NCI-H1417 (cell line): ENCODE data around the gene TRAF7.
A peak's percentile ranks its signal among the peaks of the same experiment; 100 is the strongest.
"Not testable (repeated sequence)": the region's sequence is repeated elsewhere in the genome, so short reads cannot be mapped to it uniquely, and the experiment has no call there.

Experiments
- DNase-seq, 3 experiments: peaks; one replicate each; lab custom pipeline; 2025; lab: John Stamatoyannopoulos, UW

TRAF7 gene

GRCh38 chr16:2199621-2200139, 44.1 kb downstream of the TRAF7 start:
- no peak for DNase-seq

GRCh38 chr16:2200313-2200712, 44.7 kb downstream of the TRAF7 start:
- no peak for DNase-seq

- DNase-seq, result not testable (repeated sequence)
Observed at GRCh38 chr16:2203119-2203688, 47.6 kb downstream of the TRAF7 start.

GRCh38 chr16:2204416-2205103, 49.0 kb downstream of the TRAF7 start:
- DNase-seq, result no peak

GRCh38 chr16:2205104-2205966, 49.8 kb downstream of the TRAF7 start, which contains the start of gene MLST8:
TSS of gene MLST8 (plus strand) at chr16:2205454. CDS start at chr16:2206086, 632 bp downstream.
- DNase-seq, result peak; percentile 94 to 96 (median 94)

- DNase-seq, result no peak
Observed at GRCh38 chr16:2205967-2206313, 50.4 kb downstream of the TRAF7 start.

GRCh38 chr16:2206420-2206779, 50.8 kb downstream of the TRAF7 start:
- DNase-seq, result no peak

- DNase-seq, result no peak
Observed at GRCh38 chr16:2206780-2207433, 51.3 kb downstream of the TRAF7 start.

GRCh38 chr16:2207872-2208271, 52.3 kb downstream of the TRAF7 start:
- no peak for DNase-seq

GRCh38 chr16:2208308-2208707, 52.7 kb downstream of the TRAF7 start:
- DNase-seq, result peak in 1 of 3 experiments; percentile 19

- DNase-seq, result no peak
Observed at GRCh38 chr16:2208772-2209171, 53.2 kb downstream of the TRAF7 start.

- DNase-seq, result no peak
Observed at GRCh38 chr16:2209258-2210008, 53.9 kb downstream of the TRAF7 start.

GRCh38 chr16:2210009-2210332, 54.4 kb downstream of the TRAF7 start:
- DNase-seq, result no peak

- no peak for DNase-seq
Observed at GRCh38 chr16:2210386-2211365, 55.1 kb downstream of the TRAF7 start, which contains the start of gene BRICD5. TSS of gene BRICD5 (minus strand) at chr16:2210863. CDS start at chr16:2210833, 30 bp downstream.

- DNase-seq, result no peak
Observed at GRCh38 chr16:2211923-2212347, 56.4 kb downstream of the TRAF7 start.

- DNase-seq, result no peak
Observed at GRCh38 chr16:2212362-2213324, 57.1 kb downstream of the TRAF7 start.

- DNase-seq, result peak in 2 of 3 experiments; percentile 41 to 79
Observed at GRCh38 chr16:2213817-2214718, 58.5 kb downstream of the TRAF7 start.

GRCh38 chr16:2214719-2214968, 59.1 kb downstream of the TRAF7 start, which contains the start of gene PGP:
TSS of gene PGP (minus strand) at chr16:2214840. CDS start at chr16:2214777, 63 bp downstream.
- DNase-seq, result no peak
